Measurements from ENCODE around the gene TPRA1. TPM values are rescaled to one million over a fixed set of nuclear protein-coding genes. Genes with fewer than 3 reads are reported as not detected.
A peak's percentile ranks its signal among the peaks of the same experiment; 100 is the strongest.

The TPRA1 gene
- total RNA-seq, 2 experiments from 2014 or later = 26.6 to 28.0 TPM

GRCh38 chr3:127546970-127547733 is 43.4 kb downstream of the TPRA1 start:
- ATAC-seq (peak; percentile 18), DNase-seq (no peak)
- peak overlapping the region; percentile 55 for H3K4me3 Mint-ChIP-seq
- CTCF ChIA-PET = interaction anchor here (0.6 to 4.8 kb wide), 15 partner anchors 9 to 1025 kb away, joined by 3 to 27 read pairs (median 8); partner anchors contain the start of gene MCM2
- no peaks in the 10 kb centered on the region for H3K9me3 Mint-ChIP-seq
- no peaks in the 10 kb centered on the region for H3K27me3 Mint-ChIP-seq
- H3K4me1 Mint-ChIP-seq (ENCODE audit: low read depth) = peaks cover 5% of the 10 kb centered on the region
- TF ChIP-seq CTCF (IDR thresholded peaks at IDR 0.05) = peak; percentile 11
- H3K36me3 Mint-ChIP-seq (ENCODE audit: low read depth) = no peaks in the 10 kb centered on the region
- POLR2A ChIA-PET = no interaction called here
- no peak overlapping the region for H3K27ac Mint-ChIP-seq
- intact Hi-C loops (cut with micrococcal nuclease) = no loop called here

- POLR2A ChIA-PET = no interaction called here
Observed at GRCh38 chr3:127546554-127546953, 44.0 kb downstream of the TPRA1 start.

GRCh38 chr3:127545711-127546457 is 44.6 kb downstream of the TPRA1 start:
- Mint-ChIP-seq H3K4me1 (ENCODE audit: low read depth) (peaks cover 5% of the 10 kb centered on the region), H3K27me3 (no peaks in the 10 kb centered on the region), H3K9me3 (no peaks in the 10 kb centered on the region), H3K36me3 (ENCODE audit: low read depth) (no peaks in the 10 kb centered on the region), H3K27ac (no peak overlapping the region), H3K4me3 (no peak overlapping the region)
- POLR2A ChIA-PET = no interaction called here
- CTCF ChIA-PET = interaction anchor here (0.9 to 4.8 kb wide), 12 partner anchors 9 to 1023 kb away, joined by 3 to 27 read pairs (median 5); no protein-coding TSS in a partner anchor
- DNase-seq (no peak), ATAC-seq (no peak)
- intact Hi-C loops (cut with micrococcal nuclease) = no loop called here
- no peak for TF ChIP-seq CTCF (IDR thresholded peaks at IDR 0.05)

More at GRCh38 chr3:127546554-127546953, 44.0 kb downstream of the TPRA1 start:
- H3K36me3 Mint-ChIP-seq (ENCODE audit: low read depth) = no peaks in the 10 kb centered on the region
- CTCF ChIA-PET = interaction anchor here (0.9 to 4.8 kb wide), 9 partner anchors 10 to 868 kb away, joined by 3 to 27 read pairs (median 7); no protein-coding TSS in a partner anchor
- H3K4me1 Mint-ChIP-seq (ENCODE audit: low read depth) = peaks cover 5% of the 10 kb centered on the region
- DNase-seq (no peak), ATAC-seq (no peak)
- H3K4me3 Mint-ChIP-seq = peak overlapping the region; percentile 55
- no peaks in the 10 kb centered on the region for H3K9me3 Mint-ChIP-seq
- H3K27me3 Mint-ChIP-seq = no peaks in the 10 kb centered on the region
- no peak for TF ChIP-seq CTCF (IDR thresholded peaks at IDR 0.05)
- intact Hi-C loops (cut with micrococcal nuclease) = no loop called here
- H3K27ac Mint-ChIP-seq = no peak overlapping the region

- POLR2A ChIA-PET = no interaction called here
- no peak for TF ChIP-seq CTCF (IDR thresholded peaks at IDR 0.05)
- intact Hi-C loops (cut with micrococcal nuclease) = no loop called here
- no peak for DNase-seq
- Mint-ChIP-seq H3K27me3 (no peaks in the 10 kb centered on the region), H3K36me3 (ENCODE audit: low read depth) (no peaks in the 10 kb centered on the region), H3K9me3 (no peaks in the 10 kb centered on the region), H3K4me3 (no peak overlapping the region), H3K4me1 (ENCODE audit: low read depth) (peaks cover 5% of the 10 kb centered on the region), H3K27ac (no peak overlapping the region)
- CTCF ChIA-PET = interaction anchor here (1.0 to 4.8 kb wide), 11 partner anchors 8 to 1023 kb away, joined by 3 to 27 read pairs (median 6); no protein-coding TSS in a partner anchor
- ATAC-seq = no peak
Observed at GRCh38 chr3:127545216-127545615, 45.3 kb downstream of the TPRA1 start.

Data from activated CD8-positive, alpha-beta T cell treated with anti-CD3 and anti-CD28 coated beads for 36 hours (primary cell).